ENCODE measurements around the gene KDM4C. TPM values are rescaled to one million over a fixed set of nuclear protein-coding genes. Genes with fewer than 3 reads are reported as not detected.

KDM4C gene
- total RNA-seq, 2 experiments from 2014 or later = 51.5 to 60.3 TPM

DNA sequence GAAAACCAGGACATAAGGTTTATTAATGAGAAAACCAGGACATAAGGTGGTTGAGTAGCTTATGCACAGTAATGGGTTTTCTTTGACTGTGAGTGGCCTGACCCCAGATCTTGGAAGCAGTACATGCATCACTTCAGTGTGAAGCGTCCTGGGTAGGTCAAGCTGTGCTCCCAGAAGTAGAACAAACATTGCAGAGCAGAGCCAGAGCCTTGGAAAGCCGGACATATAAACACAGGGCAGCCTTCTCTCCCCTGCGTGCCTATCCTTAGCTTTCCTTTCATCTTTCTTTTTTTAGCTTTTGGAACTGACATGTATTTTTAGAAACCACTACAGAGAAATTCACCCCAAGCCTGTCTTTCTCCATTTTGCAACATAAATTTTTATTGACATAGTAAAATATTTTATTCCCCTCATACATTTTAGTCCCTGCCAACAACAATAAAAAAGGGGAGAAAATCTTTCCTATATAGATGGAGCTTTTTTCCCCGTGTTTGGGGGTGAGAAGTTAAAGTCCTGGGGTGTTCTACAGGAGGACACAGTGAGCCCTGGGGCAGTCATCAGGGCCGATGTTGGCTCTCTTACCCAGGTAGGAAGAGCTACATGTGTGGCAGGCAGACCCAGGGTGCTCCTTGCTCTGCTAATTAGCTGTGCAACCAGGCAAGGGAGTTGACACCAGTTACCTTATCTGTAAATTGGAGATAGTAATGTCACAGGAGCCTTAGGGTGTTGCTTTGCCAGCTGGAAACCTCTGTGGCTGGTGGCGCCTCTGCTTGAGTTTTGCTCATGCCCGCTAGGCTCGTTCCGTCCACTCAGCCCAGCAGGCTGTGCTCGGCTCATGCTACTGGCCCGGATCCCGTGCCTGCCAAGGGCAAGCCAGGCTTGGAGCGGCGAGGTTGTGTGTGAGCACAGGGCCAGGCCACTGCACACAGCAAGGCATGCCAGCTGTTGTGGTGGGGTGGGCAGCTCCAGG lies 389.6 kb downstream of the KDM4C start:
- Histone ChIP-seq H4K20me1 (ENCODE audit: insufficient read depth, low read length) (no peaks in the 10 kb centered on the region), H3K4me1 (ENCODE audit: insufficient read depth, low read length, poor library complexity, severe bottlenecking) (no peaks in the 10 kb centered on the region), H3K27ac (ENCODE audit: low read depth, low read length, poor library complexity, severe bottlenecking) (no peak overlapping the region), H3K36me3 (ENCODE audit: insufficient read depth, low read length) (peaks cover 4% of the 10 kb centered on the region; the same call in 1 of the 2 replicates), H3K9me2 (ENCODE audit: insufficient read depth, low read length) (no peaks in the 10 kb centered on the region), H3K4me2 (ENCODE audit: low read length) (no peak overlapping the region), H3K79me2 (ENCODE audit: insufficient read depth, low read depth, low read length) (no peaks in the 10 kb centered on the region), H2AFZ (ENCODE audit: low read length) (no peak overlapping the region), H3K9me3 (ENCODE audit: low read length) (no peaks in the 10 kb centered on the region), H3K4me3 (ENCODE audit: low read depth, low read length, poor library complexity, severe bottlenecking) (no peak overlapping the region)
- intact Hi-C loops (cut with micrococcal nuclease; ENCODE audit: unreplicated experiment) = no loop called here
- POLR2A ChIA-PET = no interaction called here
- no TSS peak for BruUV-seq (replicated peaks)
- CTCF ChIA-PET (ENCODE audit: unreplicated experiment) = interaction anchor here (0.6 kb wide), 1 partner anchor 1586 kb away, joined by 3 read pairs; no protein-coding TSS in a partner anchor
- TF ChIP-seq EZH2phosphoT487 (IDR thresholded peaks at IDR 0.05; ENCODE audit: borderline replicate concordance, low read depth, low read length) = no peak
- TF ChIP-seq, protein P1, sequence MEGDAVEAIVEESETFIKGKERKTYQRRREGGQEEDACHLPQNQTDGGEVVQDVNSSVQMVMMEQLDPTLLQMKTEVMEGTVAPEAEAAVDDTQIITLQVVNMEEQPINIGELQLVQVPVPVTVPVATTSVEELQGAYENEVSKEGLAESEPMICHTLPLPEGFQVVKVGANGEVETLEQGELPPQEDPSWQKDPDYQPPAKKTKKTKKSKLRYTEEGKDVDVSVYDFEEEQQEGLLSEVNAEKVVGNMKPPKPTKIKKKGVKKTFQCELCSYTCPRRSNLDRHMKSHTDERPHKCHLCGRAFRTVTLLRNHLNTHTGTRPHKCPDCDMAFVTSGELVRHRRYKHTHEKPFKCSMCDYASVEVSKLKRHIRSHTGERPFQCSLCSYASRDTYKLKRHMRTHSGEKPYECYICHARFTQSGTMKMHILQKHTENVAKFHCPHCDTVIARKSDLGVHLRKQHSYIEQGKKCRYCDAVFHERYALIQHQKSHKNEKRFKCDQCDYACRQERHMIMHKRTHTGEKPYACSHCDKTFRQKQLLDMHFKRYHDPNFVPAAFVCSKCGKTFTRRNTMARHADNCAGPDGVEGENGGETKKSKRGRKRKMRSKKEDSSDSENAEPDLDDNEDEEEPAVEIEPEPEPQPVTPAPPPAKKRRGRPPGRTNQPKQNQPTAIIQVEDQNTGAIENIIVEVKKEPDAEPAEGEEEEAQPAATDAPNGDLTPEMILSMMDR (conservative IDR thresholded peaks at IDR 0.05; ENCODE audit: low read length) = no peak
- DNase-seq (ENCODE audit: low spot score) = no peak

GRCh38 chr9:7148243-7148765 lies 390.5 kb downstream of the KDM4C start:
- Histone ChIP-seq H3K4me3 (ENCODE audit: low read depth, low read length, poor library complexity, severe bottlenecking) (no peak overlapping the region), H3K4me1 (ENCODE audit: insufficient read depth, low read length, poor library complexity, severe bottlenecking) (no peaks in the 10 kb centered on the region), H3K27ac (ENCODE audit: low read depth, low read length, poor library complexity, severe bottlenecking) (no peak overlapping the region), H3K4me2 (ENCODE audit: low read length) (no peak overlapping the region), H4K20me1 (ENCODE audit: insufficient read depth, low read length) (no peaks in the 10 kb centered on the region), H2AFZ (ENCODE audit: low read length) (no peak overlapping the region), H3K36me3 (ENCODE audit: insufficient read depth, low read length) (peaks cover 4% of the 10 kb centered on the region; the same call in 1 of the 2 replicates), H3K9me2 (ENCODE audit: insufficient read depth, low read length) (no peaks in the 10 kb centered on the region), H3K79me2 (ENCODE audit: insufficient read depth, low read depth, low read length) (no peaks in the 10 kb centered on the region), H3K9me3 (ENCODE audit: low read length) (no peaks in the 10 kb centered on the region)
- ChIA-PET POLR2A (no interaction called here), CTCF (ENCODE audit: unreplicated experiment) (no interaction called here)
- intact Hi-C loops (cut with micrococcal nuclease; ENCODE audit: unreplicated experiment) = no loop called here
- BruUV-seq (replicated peaks) = no TSS peak
- no peak for TF ChIP-seq EZH2phosphoT487 (IDR thresholded peaks at IDR 0.05; ENCODE audit: borderline replicate concordance, low read depth, low read length)
- TF ChIP-seq, protein P1 (conservative IDR thresholded peaks at IDR 0.05; ENCODE audit: low read length) = no peak
- DNase-seq (ENCODE audit: low spot score) = no peak

DNA sequence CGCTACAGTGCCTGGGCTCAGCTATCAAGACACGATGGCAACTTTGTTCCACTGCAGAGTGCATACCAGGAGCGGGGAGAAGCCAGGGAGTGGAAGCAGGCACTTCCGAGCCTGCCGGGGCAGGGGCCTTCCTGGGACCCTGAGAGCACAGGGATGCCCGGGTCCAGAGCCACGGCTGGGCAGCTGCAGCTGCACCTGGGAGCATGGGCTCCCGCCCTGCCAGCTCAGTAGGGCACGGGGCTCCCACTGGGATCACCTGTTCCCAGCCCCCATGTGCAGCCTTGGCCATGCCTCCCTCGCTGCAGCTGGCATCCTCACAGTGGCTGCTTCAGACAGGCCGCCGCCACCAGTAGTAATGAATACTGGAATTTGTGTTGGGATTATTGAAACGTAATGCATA lies 391.5 kb downstream of the KDM4C start:
- POLR2A ChIA-PET = no interaction called here
- Histone ChIP-seq H3K9me2 (ENCODE audit: insufficient read depth, low read length) (no peaks in the 10 kb centered on the region), H3K4me3 (ENCODE audit: low read depth, low read length, poor library complexity, severe bottlenecking) (no peak overlapping the region), H3K4me1 (ENCODE audit: insufficient read depth, low read length, poor library complexity, severe bottlenecking) (no peaks in the 10 kb centered on the region), H3K4me2 (ENCODE audit: low read length) (no peak overlapping the region), H3K27ac (ENCODE audit: low read depth, low read length, poor library complexity, severe bottlenecking) (no peak overlapping the region), H2AFZ (ENCODE audit: low read length) (no peak overlapping the region), H4K20me1 (ENCODE audit: insufficient read depth, low read length) (no peaks in the 10 kb centered on the region), H3K9me3 (ENCODE audit: low read length) (no peaks in the 10 kb centered on the region), H3K36me3 (ENCODE audit: insufficient read depth, low read length) (peaks cover 4% of the 10 kb centered on the region; the same call in 1 of the 2 replicates), H3K79me2 (ENCODE audit: insufficient read depth, low read depth, low read length) (no peaks in the 10 kb centered on the region)
- TF ChIP-seq, protein P1 (conservative IDR thresholded peaks at IDR 0.05; ENCODE audit: low read length) = no peak
- no peak for TF ChIP-seq EZH2phosphoT487 (IDR thresholded peaks at IDR 0.05; ENCODE audit: borderline replicate concordance, low read depth, low read length)
- intact Hi-C loops (cut with micrococcal nuclease; ENCODE audit: unreplicated experiment) = no loop called here
- no peak for DNase-seq (ENCODE audit: low spot score)
- no TSS peak for BruUV-seq (replicated peaks)
- CTCF ChIA-PET (ENCODE audit: unreplicated experiment) = no interaction called here
